PC-3 (cell line): Measurements from ENCODE around the gene ZNF516. TPM values are rescaled to one million over a fixed set of nuclear protein-coding genes. Genes with fewer than 3 reads are reported as not detected.

Experiments
- ATAC-seq: fragments of 200-7000 bp; cut with Tn5 transposase; 2 replicates; pipeline ENCODE4 v1.9.1; 2020; ENCODE audit warnings: mild to moderate bottlenecking, moderate library complexity
- BruUV-seq: library from RNA; stranded (reverse); fragments of 400-500 nt; replicated peaks from 2 replicates; lab custom pipeline; 2021; lab: Mats Ljungman, UMichigan
- CTCF ChIA-PET: fragments of 300-600 bp; sonication (Branson Sonifier 250); formaldehyde crosslinking; loops from one replicate; lab custom pipeline; 2022; ENCODE audit warnings: antibody characterized with exemption; lab: Charles Lee
- POLR2A ChIA-PET: fragments of 300-600 bp; sonication (Branson Sonifier 250); formaldehyde crosslinking; loops from one replicate; lab custom pipeline; 2022; ENCODE audit warnings: antibody characterized with exemption; ENCODE audit not compliant: unreplicated experiment; lab: Charles Lee
- DNase-seq: peaks from one replicate; pipeline ENCODE4 v3.0.0-alpha.2; 2015
- H2AFZ ChIP-seq: fragments of 300-600 bp; sonication (generic); 2 replicates; pipeline ENCODE4 v1.6.0; 2016; ENCODE audit warnings: antibody characterized with exemption, low read length
- H3F3A ChIP-seq: fragments of 300-600 bp; sonication (generic); one replicate; pipeline ENCODE4 v1.6.0; 2017; ENCODE audit warnings: antibody characterized with exemption, low read length, control low read depth, mild to moderate bottlenecking; ENCODE audit not compliant: unreplicated experiment
- H3K27ac ChIP-seq: fragments of 300-600 bp; sonication (generic); 2 replicates; pipeline ENCODE4 v1.5.1; 2016; ENCODE audit warnings: mild to moderate bottlenecking, low read length
- H3K27me3 ChIP-seq: fragments of 300-600 bp; sonication (generic); 2 replicates; pipeline ENCODE4 v1.6.1; 2016; ENCODE audit warnings: low read length, mixed read lengths
- H3K36me3 ChIP-seq: fragments of 300-600 bp; sonication (generic); 2 replicates; pipeline ENCODE4 v1.6.1; 2016; ENCODE audit warnings: low read depth, mixed run types, low read length, mixed read lengths
- H3K4me1 ChIP-seq: fragments of 300-600 bp; sonication (generic); 2 replicates; pipeline ENCODE4 v1.5.1; 2016; ENCODE audit warnings: low read length; ENCODE audit not compliant: insufficient read depth
- H3K4me2 ChIP-seq: fragments of 300-600 bp; sonication (generic); 2 replicates; pipeline ENCODE4 v1.6.0; 2016; ENCODE audit warnings: low read length
- H3K4me3 ChIP-seq: fragments of 300-600 bp; sonication (generic); 2 replicates; pipeline ENCODE4 v1.5.1; 2016; ENCODE audit warnings: mild to moderate bottlenecking, low read length, mixed read lengths
- H3K79me2 ChIP-seq: fragments of 300-600 bp; sonication (generic); 2 replicates; pipeline ENCODE4 v1.6.1; 2017; ENCODE audit warnings: low read length, mixed read lengths
- H3K9ac ChIP-seq: fragments of 300-600 bp; sonication (generic); 2 replicates; pipeline ENCODE4 v1.6.0; 2016; ENCODE audit warnings: mild to moderate bottlenecking, low read length
- H3K9me2 ChIP-seq: fragments of 300-600 bp; sonication (generic); replicated peaks from 2 replicates; pipeline ENCODE4 v1.6.1; 2016; ENCODE audit warnings: mixed run types, low read length, mixed read lengths
- H3K9me3 ChIP-seq: fragments of 300-600 bp; sonication (generic); 2 replicates; pipeline ENCODE4 v1.6.1; 2016; ENCODE audit warnings: low read length, mixed read lengths
- H4K20me1 ChIP-seq: fragments of 300-600 bp; sonication (generic); 2 replicates; pipeline ENCODE4 v1.6.1; 2016; ENCODE audit warnings: low read length, mixed read lengths
- CTCF ChIP-seq: fragments of 300-600 bp; sonication (generic); conservative IDR thresholded peaks from 2 replicates; pipeline ENCODE4 v1.5.1; 2017; ENCODE audit warnings: antibody characterized with exemption, low read depth, mild to moderate bottlenecking, low read length
- EZH2 ChIP-seq: fragments of 300-600 bp; sonication (generic); IDR thresholded peaks from one replicate; pipeline ENCODE4 v1.6.1; 2017; ENCODE audit warnings: antibody characterized with exemption, mild to moderate bottlenecking, low read length; ENCODE audit not compliant: unreplicated experiment
- EZH2phosphoT487 ChIP-seq: fragments of 300-600 bp; sonication (generic); IDR thresholded peaks from 2 replicates; pipeline ENCODE4 v1.6.1; 2018; ENCODE audit warnings: mild to moderate bottlenecking, antibody characterized with exemption, low read length, borderline replicate concordance
- intact Hi-C: fragments of 100-400 bp; cut with micrococcal nuclease; formaldehyde crosslinking; loops from 2 replicates; pipeline ENCODE4 v1.9.0; 2023
- total RNA-seq: library from RNA; depleted of rRNA; stranded (reverse); fragments of >200 nt; gene quantifications from 2 replicates; pipeline ENCODE4 v1.2.3, GENCODE V29; 2014

ZNF516 gene
- total RNA-seq, 1 experiment from 2014 or later: 4.0 TPM

- no peaks in the 10 kb centered on the region for H3K36me3 ChIP-seq
- peaks cover 60% of the 10 kb centered on the region for H3K27me3 ChIP-seq
- H3K79me2 ChIP-seq: no peaks in the 10 kb centered on the region
- H3K9me3 ChIP-seq: no peaks in the 10 kb centered on the region
- ChIA-PET CTCF (no interaction called here), POLR2A (no interaction called here)
- no peak overlapping the region for H3K9ac ChIP-seq
- DNase-seq (no peak), ATAC-seq (no peak)
- TF ChIP-seq CTCF (no peak), EZH2 (no peak), EZH2phosphoT487 (no peak)
- no peak overlapping the region for H3K4me2 ChIP-seq
- intact Hi-C loops: no loop called here
- H3K9me2 ChIP-seq: no peaks in the 10 kb centered on the region
- no peak overlapping the region for H3K4me3 ChIP-seq
- no TSS peak for BruUV-seq
- no peaks in the 10 kb centered on the region for H4K20me1 ChIP-seq
- no peak overlapping the region for H3K27ac ChIP-seq
- no peak overlapping the region for H2AFZ ChIP-seq
- no peaks in the 10 kb centered on the region for H3F3A ChIP-seq
- H3K4me1 ChIP-seq: no peaks in the 10 kb centered on the region
Observed at GRCh38 chr18:76432274-76432755, 62.7 kb downstream of the ZNF516 start.

- no peaks in the 10 kb centered on the region for H3K9me3 ChIP-seq
- intact Hi-C loops: no loop called here
- H2AFZ ChIP-seq: no peak overlapping the region
- no TSS peak for BruUV-seq
- POLR2A ChIA-PET: no interaction called here
- TF ChIP-seq EZH2 (no peak), CTCF (no peak), EZH2phosphoT487 (no peak)
- H3K4me2 ChIP-seq: no peak overlapping the region
- H3K4me3 ChIP-seq: no peak overlapping the region
- H4K20me1 ChIP-seq: no peaks in the 10 kb centered on the region
- H3K36me3 ChIP-seq: no peaks in the 10 kb centered on the region
- peaks cover 53% of the 10 kb centered on the region for H3K27me3 ChIP-seq
- H3K9ac ChIP-seq: no peak overlapping the region
- no peaks in the 10 kb centered on the region for H3F3A ChIP-seq
- no peak overlapping the region for H3K27ac ChIP-seq
- CTCF ChIA-PET: no interaction called here
- H3K79me2 ChIP-seq: no peaks in the 10 kb centered on the region
- H3K9me2 ChIP-seq: no peaks in the 10 kb centered on the region
- H3K4me1 ChIP-seq: no peaks in the 10 kb centered on the region
- DNase-seq: no peak
- ATAC-seq: no peak
Observed at GRCh38 chr18:76431437-76432273, 63.4 kb downstream of the ZNF516 start.

GRCh38 chr18:76430636-76431035 lies 64.4 kb downstream of the ZNF516 start:
- Histone ChIP-seq H3K4me3 (no peak overlapping the region), H3K4me1 (no peaks in the 10 kb centered on the region), H3K9me2 (no peaks in the 10 kb centered on the region), H3K27me3 (peaks cover 46% of the 10 kb centered on the region), H4K20me1 (no peaks in the 10 kb centered on the region), H3K36me3 (no peaks in the 10 kb centered on the region), H3K9me3 (no peaks in the 10 kb centered on the region), H3K4me2 (no peak overlapping the region), H3K79me2 (no peaks in the 10 kb centered on the region), H2AFZ (no peak overlapping the region), H3K27ac (no peak overlapping the region), H3F3A (no peaks in the 10 kb centered on the region), H3K9ac (no peak overlapping the region)
- BruUV-seq: no TSS peak
- ChIA-PET POLR2A (no interaction called here), CTCF (no interaction called here)
- DNase-seq: no peak
- TF ChIP-seq EZH2 (no peak), EZH2phosphoT487 (no peak), CTCF (no peak)
- intact Hi-C loops: no loop called here
- no peak for ATAC-seq
